Stomach (tissue), 4 donors: ENCODE results near the gene SESTD1.

Source experiments
- POLR2A ChIP-seq, 4 donors: fragments of 450-650 bp; IDR thresholded peaks; one replicate each; pipeline ENCODE4 v1.6.1; 2016; ENCODE audit warnings: antibody characterized with exemption in 4 of 4, control low read depth in 2 of 4, mild to moderate bottlenecking in 1 of 4, moderate library complexity in 1 of 4
- TF ChIP-seq, protein P1 (sequence below), 7 experiments: fragments of 450-650 bp in 4 of 7; fragments of 200-600 bp in 3 of 7; sonication (generic) in 3 of 7; IDR thresholded peaks; one replicate each; pipeline ENCODE4 v1.5.1; 2016 to 2019; ENCODE audit warnings: antibody characterized with exemption in 7 of 7, control low read depth in 2 of 7, mild to moderate bottlenecking in 1 of 7

GRCh38 chr2:179186126-179186525 is 78.5 kb downstream of the SESTD1 start:
- TF ChIP-seq, protein P1, sequence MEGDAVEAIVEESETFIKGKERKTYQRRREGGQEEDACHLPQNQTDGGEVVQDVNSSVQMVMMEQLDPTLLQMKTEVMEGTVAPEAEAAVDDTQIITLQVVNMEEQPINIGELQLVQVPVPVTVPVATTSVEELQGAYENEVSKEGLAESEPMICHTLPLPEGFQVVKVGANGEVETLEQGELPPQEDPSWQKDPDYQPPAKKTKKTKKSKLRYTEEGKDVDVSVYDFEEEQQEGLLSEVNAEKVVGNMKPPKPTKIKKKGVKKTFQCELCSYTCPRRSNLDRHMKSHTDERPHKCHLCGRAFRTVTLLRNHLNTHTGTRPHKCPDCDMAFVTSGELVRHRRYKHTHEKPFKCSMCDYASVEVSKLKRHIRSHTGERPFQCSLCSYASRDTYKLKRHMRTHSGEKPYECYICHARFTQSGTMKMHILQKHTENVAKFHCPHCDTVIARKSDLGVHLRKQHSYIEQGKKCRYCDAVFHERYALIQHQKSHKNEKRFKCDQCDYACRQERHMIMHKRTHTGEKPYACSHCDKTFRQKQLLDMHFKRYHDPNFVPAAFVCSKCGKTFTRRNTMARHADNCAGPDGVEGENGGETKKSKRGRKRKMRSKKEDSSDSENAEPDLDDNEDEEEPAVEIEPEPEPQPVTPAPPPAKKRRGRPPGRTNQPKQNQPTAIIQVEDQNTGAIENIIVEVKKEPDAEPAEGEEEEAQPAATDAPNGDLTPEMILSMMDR (IDR thresholded peaks at IDR 0.05), result no peak
- TF ChIP-seq POLR2A (IDR thresholded peaks at IDR 0.05), result no peak
